HFF-Myc (cell line): Measurements from ENCODE around the gene BLCAP.
"Not testable (repeated sequence)": the region's sequence is repeated elsewhere in the genome, so short reads cannot be mapped to it uniquely, and the experiment has no call there.

Source experiments
- DNase-seq: peaks from one replicate; pipeline ENCODE4 v3.0.0-alpha.2; 2011; ENCODE audit warnings: low read depth; ENCODE audit errors: extremely low read depth
- H3K4me3 ChIP-seq: replicated peaks from 2 replicates; pipeline ENCODE4 v1.5.1; 2011; ENCODE audit warnings: low read depth, mild to moderate bottlenecking, control low read depth, low read length
- CTCF ChIP-seq: IDR thresholded peaks from 2 replicates; pipeline ENCODE4 v1.5.1; 2012; ENCODE audit warnings: mild to moderate bottlenecking, low read depth, low read length, control low read depth; ENCODE audit errors: missing control alignments

BLCAP gene

GRCh38 chr20:37543828-37544227, 16.2 kb upstream of the BLCAP start:
- DNase-seq, result no peak
- peak; percentile 39 for TF ChIP-seq CTCF
- H3K4me3 ChIP-seq, result no peak overlapping the region

GRCh38 chr20:37542281-37542680, 14.6 kb upstream of the BLCAP start:
- H3K4me3 ChIP-seq, result no peak overlapping the region
- DNase-seq, result no peak
- no peak for TF ChIP-seq CTCF

GRCh38 chr20:37541326-37541725, 13.7 kb upstream of the BLCAP start:
- no peak overlapping the region for H3K4me3 ChIP-seq
- DNase-seq, result no peak
- TF ChIP-seq CTCF, result no peak

GRCh38 chr20:37540838-37541237, 13.2 kb upstream of the BLCAP start:
- DNase-seq, H3K4me3 ChIP-seq: not testable (repeated sequence)

GRCh38 chr20:37540001-37540400, 12.3 kb upstream of the BLCAP start:
- DNase-seq, result no peak
- no peak overlapping the region for H3K4me3 ChIP-seq
- no peak for TF ChIP-seq CTCF

- TF ChIP-seq CTCF, result no peak
- no peak for DNase-seq
- no peak overlapping the region for H3K4me3 ChIP-seq
These were observed 11.7 kb upstream of the BLCAP start for GRCh38 chr20:37539424-37539823.

- no peak for TF ChIP-seq CTCF
- H3K4me3 ChIP-seq, result no peak overlapping the region
- DNase-seq, result no peak
These were observed 10.3 kb upstream of the BLCAP start for GRCh38 chr20:37538003-37538402.

- no peak for DNase-seq
These were observed 9.8 kb upstream of the BLCAP start for GRCh38 chr20:37537505-37537904.

More at GRCh38 chr20:37537505-37537904, 9.8 kb upstream of the BLCAP start:
- no peak for TF ChIP-seq CTCF
- no peak overlapping the region for H3K4me3 ChIP-seq
